Stimulated activated CD8-positive, alpha-beta memory T cell treated with anti-CD3 and anti-CD28 coated beads, Interleukin-12 subunit alpha, Interleukin-12 subunit beta, amount 100 ng/mL, for 24 hours (primary cell): ENCODE data around the gene NCOR2.
A peak's percentile ranks its signal among the peaks of the same experiment; 100 is the strongest.

Experiments used
- DNase-seq: peaks from one replicate; pipeline ENCODE4 v3.0.0-alpha.2; 2020; ENCODE audit errors: extremely low read depth

Gene NCOR2

GRCh38 chr12:124566997-124567672 lies at the start of gene NCOR2:
Gene NCOR2 (minus strand): TSS chr12:124567612. CDS start chr12:124495251, 72,361 bp downstream.
- no peak for DNase-seq

- DNase-seq, result no peak
Observed at GRCh38 chr12:124616394-124617221, 49.2 kb upstream of the NCOR2 start.

GRCh38 chr12:124614512-124615292 lies 47.3 kb upstream of the NCOR2 start:
- DNase-seq, result no peak

GRCh38 chr12:124613151-124613585 lies 45.8 kb upstream of the NCOR2 start:
- no peak for DNase-seq

GRCh38 chr12:124612410-124612680 lies 44.9 kb upstream of the NCOR2 start:
- DNase-seq, result no peak

GRCh38 chr12:124611559-124612409 lies 44.4 kb upstream of the NCOR2 start:
- DNase-seq, result no peak

- no peak for DNase-seq
Observed at GRCh38 chr12:124610629-124611558, 43.5 kb upstream of the NCOR2 start.

GRCh38 chr12:124610021-124610612 lies 42.7 kb upstream of the NCOR2 start:
- DNase-seq, result no peak

- peak; percentile 27 for DNase-seq
Observed at GRCh38 chr12:124609041-124609989, 41.9 kb upstream of the NCOR2 start.

- no peak for DNase-seq
Observed at GRCh38 chr12:124608450-124608870, 41.0 kb upstream of the NCOR2 start.

GRCh38 chr12:124607681-124608425 lies 40.4 kb upstream of the NCOR2 start:
- no peak for DNase-seq

GRCh38 chr12:124605883-124606774 lies 38.7 kb upstream of the NCOR2 start:
- DNase-seq, result no peak

- DNase-seq, result no peak
Observed at GRCh38 chr12:124605150-124605882, 37.9 kb upstream of the NCOR2 start.

- no peak for DNase-seq
Observed at GRCh38 chr12:124604264-124604680, 36.9 kb upstream of the NCOR2 start.

- DNase-seq, result no peak
Observed at GRCh38 chr12:124603831-124604251, 36.4 kb upstream of the NCOR2 start.

- no peak for DNase-seq
Observed at GRCh38 chr12:124603100-124603541, 35.7 kb upstream of the NCOR2 start.
